Mucosa of stomach (tissue), 1 donor: ENCODE data around the gene SRSF1.
"Not testable (repeated sequence)": the region's sequence is repeated elsewhere in the genome, so short reads cannot be mapped to it uniquely, and the experiment has no call there.

Experiments used
- H3K27me3 ChIP-seq: one replicate; pipeline ENCODE4 v1.7.0; 2013; ENCODE audit warnings: mild to moderate bottlenecking, low read length; ENCODE audit not compliant: control insufficient read depth, insufficient read depth
- H3K36me3 ChIP-seq: one replicate; pipeline ENCODE4 v1.7.0; 2013; ENCODE audit warnings: low read length; ENCODE audit not compliant: control insufficient read depth, insufficient read depth
- H3K4me1 ChIP-seq: one replicate; pipeline ENCODE4 v1.7.0; 2013; ENCODE audit warnings: mild to moderate bottlenecking, low read length; ENCODE audit not compliant: control insufficient read depth, insufficient read depth
- H3K4me3 ChIP-seq: one replicate; pipeline ENCODE4 v1.7.0; 2013; ENCODE audit warnings: low read length
- H3K9ac ChIP-seq: one replicate; pipeline ENCODE4 v1.7.0; 2013; ENCODE audit warnings: mild to moderate bottlenecking, low read length, moderate library complexity
- H3K9me3 ChIP-seq: one replicate; pipeline ENCODE4 v1.7.0; 2013; ENCODE audit warnings: mild to moderate bottlenecking, low read length, moderate library complexity; ENCODE audit not compliant: control insufficient read depth
- donor health status: Pancreatic carcinoma.

The SRSF1 gene

DNA sequence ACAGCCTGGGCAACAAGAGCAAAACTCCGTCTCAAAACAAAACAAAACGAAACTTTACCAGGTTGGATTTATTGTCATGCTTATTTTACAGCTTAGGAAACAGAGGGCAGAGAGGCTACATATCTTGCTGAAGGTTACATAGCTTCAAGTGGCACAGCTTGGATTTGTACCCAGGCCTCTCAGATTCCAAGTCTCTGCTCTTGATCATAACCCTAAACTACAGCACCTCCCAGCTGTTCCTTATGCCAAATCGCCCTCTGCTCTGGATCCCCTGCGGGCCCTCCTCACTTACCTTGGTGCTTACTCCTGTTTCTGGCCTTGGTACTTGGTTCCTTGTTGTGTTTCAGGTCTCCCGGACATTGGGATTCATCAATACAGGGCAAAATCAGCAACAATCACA is 40.2 kb downstream of the SRSF1 start:
- no peaks in the 10 kb centered on the region for H3K36me3 ChIP-seq
- H3K9me3 ChIP-seq, result no peaks in the 10 kb centered on the region
- H3K27me3 ChIP-seq, result no peaks in the 10 kb centered on the region
- no peak overlapping the region for H3K9ac ChIP-seq
- no peaks in the 10 kb centered on the region for H3K4me1 ChIP-seq
- H3K4me3 ChIP-seq, result no peak overlapping the region

DNA sequence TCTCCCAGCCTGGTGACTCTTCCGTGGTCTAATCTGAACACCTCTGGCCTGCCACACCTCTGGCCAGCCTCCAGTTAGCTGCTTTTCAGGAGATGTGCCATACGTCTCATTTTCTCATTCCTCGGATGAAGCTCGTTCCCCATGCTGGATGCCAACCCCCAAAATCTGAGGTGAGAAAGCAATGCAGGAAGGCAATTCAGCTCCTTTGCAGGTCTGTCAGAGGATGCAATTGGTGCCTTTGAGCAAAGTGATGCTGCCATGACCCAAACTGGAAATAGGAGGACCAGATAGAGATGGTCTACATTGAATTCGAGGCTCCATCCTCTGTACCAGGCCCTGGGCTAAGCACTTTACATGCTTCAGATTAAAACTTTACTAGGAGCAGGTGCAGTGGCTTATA is 40.8 kb downstream of the SRSF1 start:
- H3K9me3 ChIP-seq, result no peaks in the 10 kb centered on the region

DNA sequence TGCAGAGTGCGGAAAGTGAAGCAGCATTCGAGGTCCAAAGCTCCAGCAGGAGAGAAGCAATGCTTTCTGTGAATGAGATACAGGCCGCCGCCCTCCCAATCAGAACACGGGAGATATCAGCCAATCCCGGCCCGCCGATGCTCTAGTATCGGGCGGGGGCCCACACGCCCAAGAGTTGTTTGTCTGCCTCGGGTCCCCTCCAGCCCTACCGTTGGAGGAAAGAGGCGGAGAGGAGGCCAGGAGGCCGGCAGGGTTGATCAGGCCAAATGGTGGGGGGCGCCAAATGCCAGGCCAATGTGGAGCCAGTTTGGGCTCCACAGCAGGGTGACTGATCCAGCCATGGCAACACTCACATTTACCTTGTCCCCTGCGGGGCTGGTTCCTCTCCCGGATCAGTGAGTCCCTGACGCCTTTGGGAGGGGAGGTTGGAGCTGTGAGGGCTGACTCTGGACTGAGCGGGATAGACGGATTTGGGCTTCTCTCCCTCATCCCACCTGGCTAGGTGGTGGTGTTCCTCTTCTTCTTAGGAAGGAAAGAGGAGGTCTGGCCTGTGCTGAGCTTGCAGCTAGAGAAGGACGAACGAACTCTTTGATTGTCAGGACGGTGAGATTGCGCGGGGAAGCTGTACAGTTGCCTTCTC is 41.4 kb downstream of the SRSF1 start:
- H3K4me3 ChIP-seq, result no peak overlapping the region
- no peaks in the 10 kb centered on the region for H3K9me3 ChIP-seq
- H3K9ac ChIP-seq, result no peak overlapping the region
- peaks cover 6% of the 10 kb centered on the region for H3K4me1 ChIP-seq
- H3K27me3 ChIP-seq, result no peaks in the 10 kb centered on the region
- H3K36me3 ChIP-seq, result no peaks in the 10 kb centered on the region

More for the DNA sequence above, 40.8 kb downstream of the SRSF1 start:
- no peaks in the 10 kb centered on the region for H3K4me1 ChIP-seq
- H3K4me3 ChIP-seq, result no peak overlapping the region
- H3K27me3 ChIP-seq, result no peaks in the 10 kb centered on the region
- H3K9ac ChIP-seq, result no peak overlapping the region
- no peaks in the 10 kb centered on the region for H3K36me3 ChIP-seq

DNA sequence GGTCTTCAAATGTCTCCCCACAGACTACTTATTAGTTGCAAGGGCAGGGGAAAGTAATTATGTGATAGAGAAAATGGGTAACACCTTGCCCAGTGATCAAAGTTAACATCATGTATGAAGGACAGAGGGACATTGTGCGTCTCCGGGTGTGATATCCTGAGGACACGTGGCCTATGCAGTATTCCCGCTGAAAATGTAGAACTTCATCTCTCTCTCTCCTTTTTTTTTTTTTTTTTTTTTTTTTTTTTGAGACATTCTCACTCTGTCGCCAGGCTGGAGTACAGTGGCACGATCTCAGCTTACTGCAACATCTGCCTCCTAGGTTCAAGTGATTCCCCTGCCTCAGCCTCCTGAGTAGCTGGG is 43.9 kb downstream of the SRSF1 start:
- no peaks in the 10 kb centered on the region for H3K9me3 ChIP-seq

DNA sequence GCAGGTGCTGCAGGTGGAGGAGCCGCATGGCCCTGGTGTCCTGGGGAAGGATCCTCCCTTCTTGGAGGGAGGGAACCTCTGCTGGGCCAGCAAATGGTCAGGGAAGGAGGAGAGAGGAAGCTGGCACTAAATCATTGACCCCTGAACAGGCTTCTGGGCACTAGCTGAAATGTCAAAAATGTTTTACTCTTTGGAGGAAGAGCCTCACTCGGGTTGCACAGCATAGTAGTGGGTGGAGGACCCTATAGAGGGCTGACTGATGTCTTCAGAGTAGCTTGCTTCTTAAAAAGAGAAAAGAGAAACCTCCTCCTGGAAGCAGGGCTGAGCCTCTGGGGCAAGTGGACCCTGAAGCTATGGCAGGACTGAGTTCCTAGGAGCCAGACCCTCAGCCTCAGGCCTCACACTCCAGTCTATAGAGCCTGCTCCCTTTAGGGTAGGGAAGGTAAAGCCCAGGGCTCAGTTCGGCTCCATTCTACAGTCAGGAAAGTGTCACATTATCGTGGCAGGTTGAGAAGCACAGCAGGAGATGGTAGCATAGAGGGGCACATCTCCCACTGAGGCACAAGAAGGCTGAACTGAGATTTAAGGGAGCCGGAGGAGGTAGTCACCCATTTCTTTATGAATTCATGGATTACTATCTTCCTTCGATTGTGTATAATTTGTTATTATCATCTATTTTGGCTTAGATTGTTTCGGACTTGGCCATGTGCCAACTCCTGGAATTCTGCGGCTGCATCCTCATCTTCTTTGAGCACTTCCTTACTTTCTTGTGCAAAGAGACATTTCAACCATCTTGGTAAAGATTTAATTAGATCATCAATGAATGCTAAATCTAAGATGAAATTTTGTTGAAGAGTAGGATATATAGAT is 44.5 kb downstream of the SRSF1 start:
- no peak overlapping the region for H3K4me3 ChIP-seq
- H3K4me1 ChIP-seq, result peaks cover 9% of the 10 kb centered on the region
- H3K9ac ChIP-seq, result no peak overlapping the region
- no peaks in the 10 kb centered on the region for H3K36me3 ChIP-seq
- no peaks in the 10 kb centered on the region for H3K27me3 ChIP-seq
- no peaks in the 10 kb centered on the region for H3K9me3 ChIP-seq

More for the DNA sequence above, 43.9 kb downstream of the SRSF1 start:
- H3K4me1 ChIP-seq, result peaks cover 9% of the 10 kb centered on the region
- H3K27me3 ChIP-seq, result no peaks in the 10 kb centered on the region
- H3K9ac ChIP-seq, result no peak overlapping the region
- H3K4me3 ChIP-seq, result no peak overlapping the region
- no peaks in the 10 kb centered on the region for H3K36me3 ChIP-seq

DNA sequence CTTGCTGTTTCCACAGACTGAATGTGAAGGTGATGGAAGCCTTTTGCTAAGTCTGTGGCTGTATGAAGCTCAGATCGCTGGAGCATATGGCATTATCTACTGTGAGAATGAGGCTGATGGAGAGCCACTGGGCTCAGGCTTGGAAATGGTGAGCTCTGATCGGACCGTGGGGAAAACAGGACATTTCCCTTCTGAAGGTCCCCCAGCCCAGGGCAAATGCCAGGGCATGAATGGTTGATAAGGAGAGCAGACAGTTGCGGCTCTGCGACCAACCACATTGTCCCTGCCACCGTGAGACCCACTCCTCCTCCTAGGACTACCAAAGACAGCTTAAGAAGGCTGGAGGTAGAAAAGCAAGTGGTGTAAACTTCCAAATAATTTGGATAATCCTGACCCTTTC is 47.1 kb downstream of the SRSF1 start:
- no peaks in the 10 kb centered on the region for H3K9me3 ChIP-seq
- no peak overlapping the region for H3K4me3 ChIP-seq
- no peaks in the 10 kb centered on the region for H3K36me3 ChIP-seq
- H3K4me1 ChIP-seq, result peaks cover 24% of the 10 kb centered on the region
- no peaks in the 10 kb centered on the region for H3K27me3 ChIP-seq
- no peak overlapping the region for H3K9ac ChIP-seq

DNA sequence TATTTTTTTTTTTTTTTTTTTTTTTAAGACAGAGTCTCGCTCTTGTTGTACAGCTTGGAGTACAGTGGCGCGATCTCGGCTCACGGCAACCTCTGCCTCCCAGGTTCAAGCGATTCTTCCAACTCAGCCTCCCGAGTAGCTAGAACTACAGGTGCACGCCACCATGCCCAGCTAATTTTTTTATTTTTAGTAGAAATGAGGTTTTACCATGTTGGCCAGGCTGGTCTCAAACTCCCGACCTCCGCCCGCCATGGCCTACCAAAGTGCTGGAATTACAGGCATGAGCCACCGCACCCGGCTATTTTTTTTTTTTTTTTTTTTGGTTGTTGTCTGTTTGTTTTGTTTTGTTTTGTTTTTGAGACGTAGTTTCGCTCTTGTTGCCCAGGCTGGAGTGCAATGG is 48.7 kb downstream of the SRSF1 start:
- not testable (repeated sequence) for H3K9me3 ChIP-seq, H3K9ac ChIP-seq, H3K27me3 ChIP-seq

DNA sequence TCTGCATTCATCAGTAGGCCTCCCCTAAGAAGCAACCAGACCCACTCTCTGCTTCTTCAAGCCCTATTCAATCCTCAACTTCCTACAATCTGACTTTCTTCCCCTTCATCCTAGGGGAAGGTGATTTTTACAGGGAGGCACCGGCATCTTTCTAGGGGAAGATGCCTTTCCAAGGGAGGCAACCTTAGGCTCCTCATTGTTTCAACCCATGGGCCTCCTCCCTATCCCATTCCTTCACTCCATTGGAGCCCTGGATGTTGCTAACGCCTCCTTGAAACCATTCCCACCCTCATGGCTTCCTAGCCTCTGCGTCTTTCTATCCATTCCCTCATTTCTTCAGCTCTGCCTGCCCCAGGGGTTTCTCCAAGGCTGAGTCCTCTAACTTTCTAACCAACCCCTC is 49.2 kb downstream of the SRSF1 start:
- Histone ChIP-seq H3K9me3 (no peaks in the 10 kb centered on the region), H3K36me3 (no peaks in the 10 kb centered on the region), H3K9ac (no peak overlapping the region), H3K4me3 (no peak overlapping the region), H3K27me3 (no peaks in the 10 kb centered on the region), H3K4me1 (peaks cover 32% of the 10 kb centered on the region)

More for the DNA sequence above, 48.7 kb downstream of the SRSF1 start:
- not testable (repeated sequence) for H3K4me3 ChIP-seq, H3K36me3 ChIP-seq
- H3K4me1 ChIP-seq, result peaks cover 32% of the 10 kb centered on the region

DNA sequence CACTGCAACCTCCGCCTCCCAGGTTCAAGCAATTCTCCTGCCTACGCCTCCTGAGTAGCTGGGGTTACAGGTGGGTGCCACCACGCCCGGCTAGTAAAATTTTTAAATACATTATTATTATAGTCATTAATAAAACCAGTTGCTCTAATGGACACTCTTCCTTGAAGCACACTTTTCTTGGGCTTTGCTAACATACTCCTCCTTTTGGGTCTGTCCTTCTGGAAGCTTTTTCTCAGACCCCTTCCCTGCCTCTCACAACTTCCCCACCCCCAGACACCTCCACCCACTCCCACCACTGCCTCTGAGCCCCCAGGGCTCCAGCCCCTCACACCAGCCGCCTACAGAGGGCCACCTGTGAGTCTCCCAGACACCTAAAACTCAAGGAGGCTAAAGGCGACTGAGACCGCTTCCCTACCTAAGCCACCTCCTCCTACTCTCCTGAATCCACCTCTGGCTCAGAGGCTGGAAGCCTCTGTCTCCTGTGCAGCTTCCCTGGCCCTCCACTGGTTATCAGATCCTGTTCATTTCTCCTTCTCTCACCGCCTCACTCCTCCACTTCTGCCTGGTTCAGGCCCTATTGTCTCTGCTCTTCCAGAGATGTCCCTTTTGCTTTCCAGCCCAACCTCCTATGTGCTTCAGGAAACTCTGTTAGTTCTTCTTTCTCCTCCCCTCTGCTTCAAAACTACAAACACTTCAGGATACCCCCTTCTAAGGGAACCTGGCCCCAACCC is 49.8 kb downstream of the SRSF1 start:
- H3K27me3 ChIP-seq, result no peaks in the 10 kb centered on the region
- no peak overlapping the region for H3K9ac ChIP-seq
- no peak overlapping the region for H3K4me3 ChIP-seq
- H3K4me1 ChIP-seq, result peaks cover 32% of the 10 kb centered on the region
- H3K36me3 ChIP-seq, result no peaks in the 10 kb centered on the region
- no peaks in the 10 kb centered on the region for H3K9me3 ChIP-seq

DNA sequence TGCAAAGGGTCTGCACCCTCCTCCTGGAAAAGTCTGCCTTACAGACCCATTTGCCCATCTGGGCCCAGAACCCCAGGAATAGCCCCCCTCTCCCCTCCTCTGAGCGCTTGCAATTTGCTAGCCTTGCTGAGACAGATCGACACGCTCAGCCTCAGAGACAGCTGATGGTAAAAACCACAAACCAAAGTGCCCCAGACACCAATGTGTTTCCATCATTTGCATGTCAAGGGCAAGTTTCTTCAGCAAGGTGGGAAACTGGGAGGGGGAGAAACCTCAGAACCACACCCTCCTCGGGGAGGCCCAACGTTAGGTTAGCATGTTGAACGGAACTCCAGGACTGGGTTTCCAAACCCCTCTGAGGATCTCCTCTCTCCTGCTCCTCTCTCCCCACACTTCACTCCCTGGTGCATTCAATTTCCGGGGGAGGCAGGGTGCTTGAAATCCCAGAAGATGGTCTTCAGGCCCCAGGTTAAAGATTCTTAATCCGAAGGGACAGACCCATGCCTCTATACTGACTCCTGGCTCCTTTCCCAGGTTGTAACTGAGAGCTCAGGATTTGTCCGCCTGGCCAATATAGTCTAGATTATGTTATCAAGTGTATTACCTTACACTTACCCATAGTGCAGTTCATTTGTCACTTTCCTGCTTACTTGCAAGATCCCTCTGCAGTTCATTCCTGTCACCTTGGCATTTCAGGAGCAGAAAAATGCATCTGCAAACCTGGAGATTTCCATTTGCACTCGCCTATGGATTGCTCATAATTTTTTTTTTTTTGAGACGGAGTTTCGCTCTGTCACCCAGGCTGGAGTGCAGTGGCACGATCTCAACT is 50.5 kb downstream of the SRSF1 start:
- no peaks in the 10 kb centered on the region for H3K27me3 ChIP-seq
- no peaks in the 10 kb centered on the region for H3K9me3 ChIP-seq
- peak overlapping the region; percentile 84 for H3K4me3 ChIP-seq
- peaks cover 32% of the 10 kb centered on the region for H3K4me1 ChIP-seq
- H3K9ac ChIP-seq, result peak overlapping the region; percentile 78
- no peaks in the 10 kb centered on the region for H3K36me3 ChIP-seq

DNA sequence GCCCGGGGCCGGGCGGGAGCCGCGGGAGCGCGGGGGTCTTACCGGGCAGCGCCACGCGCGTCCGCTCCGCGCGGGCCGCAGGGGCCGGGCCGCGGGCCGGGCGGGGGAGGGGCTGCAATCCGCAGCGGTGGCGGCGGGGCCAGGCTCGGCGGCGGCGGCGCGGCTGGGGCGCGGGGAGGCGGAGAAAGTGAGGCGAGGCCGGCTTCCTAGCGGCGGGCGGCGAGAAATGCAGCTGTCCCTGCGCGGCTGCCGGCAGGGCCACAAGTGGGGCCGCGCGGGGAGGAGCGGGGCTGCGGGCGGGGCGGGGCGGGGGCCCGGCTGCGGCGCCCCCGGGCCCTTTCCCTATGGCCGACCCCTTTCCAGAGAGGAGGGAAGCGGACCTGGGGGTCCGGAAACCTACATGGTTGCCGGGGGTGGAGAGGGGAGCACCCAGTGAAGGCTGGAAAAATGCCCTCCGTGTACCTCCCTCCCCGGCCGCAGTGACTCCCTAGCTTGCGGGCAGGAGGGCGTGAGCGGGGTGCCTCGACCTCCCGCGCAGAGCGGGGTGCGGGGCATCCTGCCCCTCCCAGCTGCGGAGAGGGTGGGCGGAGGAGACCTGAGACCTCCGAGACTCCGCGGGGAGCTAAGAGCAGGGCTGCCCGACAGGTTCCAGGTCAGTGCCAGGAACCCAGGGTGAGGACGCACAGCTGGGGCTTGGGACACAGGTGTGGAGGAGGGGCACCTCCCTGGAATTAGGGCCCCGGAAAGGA is 51.7 kb downstream of the SRSF1 start, which contains the start of gene CUEDC1:
CUEDC1 (minus strand) TSS at position 230 of the 749 bp plus-strand sequence. CDS start 69,848 bp downstream, outside the sequence.
- Histone ChIP-seq H3K4me1 (peaks cover 23% of the 10 kb centered on the region), H3K27me3 (no peaks in the 10 kb centered on the region), H3K9ac (peak within 1 kb of the TSS; percentile 78), H3K4me3 (peak within 1 kb of the TSS; percentile 84), H3K9me3 (no peaks in the 10 kb centered on the region), H3K36me3 (no peaks in the 10 kb centered on the region)
